Measurements from ENCODE around the gene AADACL4.
A peak's percentile ranks its signal among the peaks of the same experiment; 100 is the strongest.
"Not testable (repeated sequence)": the region's sequence is repeated elsewhere in the genome, so short reads cannot be mapped to it uniquely, and the experiment has no call there.

The AADACL4 gene

GRCh38 chr1:12658531-12659453 is 14.9 kb downstream of the AADACL4 start:
- peak; percentile 63 to 75 for DNase-seq

GRCh38 chr1:12661606-12662219 is 17.8 kb downstream of the AADACL4 start:
- DNase-seq: no peak

- DNase-seq: no peak
Measured at GRCh38 chr1:12662556-12662955, 18.7 kb downstream of the AADACL4 start.

- DNase-seq: no peak
Measured at GRCh38 chr1:12665511-12665910, 21.6 kb downstream of the AADACL4 start.

GRCh38 chr1:12666141-12666735 is 22.4 kb downstream of the AADACL4 start:
- DNase-seq: no peak

- DNase-seq: no peak
Measured at GRCh38 chr1:12669529-12670068, 25.7 kb downstream of the AADACL4 start.

GRCh38 chr1:12674358-12674757 is 30.5 kb downstream of the AADACL4 start:
- no peak for DNase-seq

- not testable (repeated sequence) for DNase-seq
Measured at GRCh38 chr1:12676122-12676521, 32.2 kb downstream of the AADACL4 start.

GRCh38 chr1:12677565-12677964 is 33.7 kb downstream of the AADACL4 start:
- no peak for DNase-seq

- DNase-seq: no peak
Measured at GRCh38 chr1:12678350-12678749, 34.5 kb downstream of the AADACL4 start.

- DNase-seq: no peak
Measured at GRCh38 chr1:12678820-12679219, 34.9 kb downstream of the AADACL4 start.

- no peak for DNase-seq
Measured at GRCh38 chr1:12690156-12690555, 46.3 kb downstream of the AADACL4 start.

GRCh38 chr1:12692967-12693782 is 49.3 kb downstream of the AADACL4 start:
- DNase-seq: no peak

GRCh38 chr1:12696658-12697057 is 52.8 kb downstream of the AADACL4 start:
- DNase-seq: no peak

- no peak for DNase-seq
Measured at GRCh38 chr1:12697397-12697796, 53.5 kb downstream of the AADACL4 start.

GRCh38 chr1:12703821-12704451 is 60.1 kb downstream of the AADACL4 start:
- no peak for DNase-seq

- DNase-seq: no peak
Measured at GRCh38 chr1:12706061-12706460, 62.2 kb downstream of the AADACL4 start.

GRCh38 chr1:12708396-12709090 is 64.7 kb downstream of the AADACL4 start:
- DNase-seq: no peak

- no peak for DNase-seq
Measured at GRCh38 chr1:12709091-12709491, 65.2 kb downstream of the AADACL4 start.

GRCh38 chr1:12709696-12710095 is 65.8 kb downstream of the AADACL4 start:
- no peak for DNase-seq

GRCh38 chr1:12711536-12711935 is 67.7 kb downstream of the AADACL4 start:
- no peak for DNase-seq

- DNase-seq: no peak
Measured at GRCh38 chr1:12712076-12712475, 68.2 kb downstream of the AADACL4 start.
